Measurements from ENCODE around the gene RNF227. TPM values are rescaled to one million over a fixed set of nuclear protein-coding genes. Genes with fewer than 3 reads are reported as not detected.

The RNF227 gene
- total and polyA plus RNA-seq, 2 donors from 2014 or later, result 2.5 TPM

DNA sequence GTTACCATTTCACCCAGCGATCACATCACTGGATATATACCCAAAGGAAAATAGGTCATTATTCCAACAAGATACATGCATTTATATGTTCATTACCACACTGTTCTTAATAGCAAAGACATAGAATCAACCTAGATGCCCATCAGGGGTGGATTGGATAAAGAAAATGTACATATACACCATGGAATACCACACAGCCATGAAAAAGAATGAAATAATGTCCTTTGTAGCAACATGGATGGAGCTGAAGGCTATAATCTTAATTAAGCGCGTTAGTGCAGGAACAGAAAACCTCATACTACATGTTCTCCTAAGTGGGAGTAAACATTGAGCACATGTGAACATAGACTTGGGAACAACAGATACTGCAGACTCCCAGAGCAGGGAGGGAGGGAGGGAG, 34.5 kb upstream of the RNF227 start:
- Histone ChIP-seq H3K36me3 (ENCODE audit: control insufficient read depth in 2 of 3, insufficient read depth in 3 of 3, low read length in 3 of 3) (peaks cover 6 to 19% (median 13%) of the 10 kb centered on the region in 3 donors), H3K27ac (ENCODE audit: low read depth in 2 of 2, low read length in 2 of 2) (no peak overlapping the region), H3K27me3 (ENCODE audit: control insufficient read depth, insufficient read depth, low read length) (no peaks in the 10 kb centered on the region), H3K9ac (ENCODE audit: low read length in 3 of 3) (no peak overlapping the region), H3K4me1 (ENCODE audit: control insufficient read depth in 2 of 3, insufficient read depth in 2 of 3, low read depth in 1 of 3, low read length in 3 of 3) (no peaks in the 10 kb centered on the region), H3K4me3 (ENCODE audit: low read length in 3 of 3) (no peak overlapping the region), H3K9me3 (ENCODE audit: control insufficient read depth in 2 of 3, insufficient read depth in 1 of 3, low read length in 3 of 3) (no peaks in the 10 kb centered on the region)
- TF ChIP-seq, protein P1, sequence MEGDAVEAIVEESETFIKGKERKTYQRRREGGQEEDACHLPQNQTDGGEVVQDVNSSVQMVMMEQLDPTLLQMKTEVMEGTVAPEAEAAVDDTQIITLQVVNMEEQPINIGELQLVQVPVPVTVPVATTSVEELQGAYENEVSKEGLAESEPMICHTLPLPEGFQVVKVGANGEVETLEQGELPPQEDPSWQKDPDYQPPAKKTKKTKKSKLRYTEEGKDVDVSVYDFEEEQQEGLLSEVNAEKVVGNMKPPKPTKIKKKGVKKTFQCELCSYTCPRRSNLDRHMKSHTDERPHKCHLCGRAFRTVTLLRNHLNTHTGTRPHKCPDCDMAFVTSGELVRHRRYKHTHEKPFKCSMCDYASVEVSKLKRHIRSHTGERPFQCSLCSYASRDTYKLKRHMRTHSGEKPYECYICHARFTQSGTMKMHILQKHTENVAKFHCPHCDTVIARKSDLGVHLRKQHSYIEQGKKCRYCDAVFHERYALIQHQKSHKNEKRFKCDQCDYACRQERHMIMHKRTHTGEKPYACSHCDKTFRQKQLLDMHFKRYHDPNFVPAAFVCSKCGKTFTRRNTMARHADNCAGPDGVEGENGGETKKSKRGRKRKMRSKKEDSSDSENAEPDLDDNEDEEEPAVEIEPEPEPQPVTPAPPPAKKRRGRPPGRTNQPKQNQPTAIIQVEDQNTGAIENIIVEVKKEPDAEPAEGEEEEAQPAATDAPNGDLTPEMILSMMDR (IDR thresholded peaks at IDR 0.05; ENCODE audit: borderline replicate concordance, extremely low read depth, insufficient read depth), result no peak
- FAIRE-seq (no peak), DNase-seq (no peak)
- intact Hi-C loops (cut with DNase I), result no loop called here

DNA sequence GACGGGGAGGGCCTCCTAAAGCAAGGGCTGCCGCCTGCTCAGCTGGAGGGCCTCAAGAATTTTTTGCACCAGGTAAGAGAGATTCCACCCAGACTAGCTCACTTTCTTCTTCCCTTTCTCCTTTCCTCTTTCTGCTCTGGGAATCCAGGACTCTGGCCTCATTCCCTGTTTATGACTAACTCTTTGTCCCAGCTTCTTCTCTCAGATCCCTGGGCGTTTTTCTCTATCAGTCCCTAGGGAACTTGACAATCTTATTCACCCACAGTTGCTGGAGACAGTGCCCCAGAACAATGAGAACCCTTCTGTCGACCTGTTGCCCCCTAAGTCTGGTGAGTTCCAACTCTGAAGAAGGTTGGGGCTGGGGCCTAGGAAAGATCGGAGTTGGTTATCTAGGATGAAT, 31.6 kb upstream of the RNF227 start:
- Histone ChIP-seq H3K27me3 (ENCODE audit: control insufficient read depth, insufficient read depth, low read length) (no peaks in the 10 kb centered on the region), H3K9ac (ENCODE audit: low read length in 3 of 3) (no peak overlapping the region), H3K27ac (ENCODE audit: low read depth in 2 of 2, low read length in 2 of 2) (no peak overlapping the region), H3K4me1 (ENCODE audit: control insufficient read depth in 2 of 3, insufficient read depth in 2 of 3, low read depth in 1 of 3, low read length in 3 of 3) (no peaks in the 10 kb centered on the region), H3K9me3 (ENCODE audit: control insufficient read depth in 2 of 3, insufficient read depth in 1 of 3, low read length in 3 of 3) (no peaks in the 10 kb centered on the region), H3K36me3 (ENCODE audit: control insufficient read depth in 2 of 3, insufficient read depth in 3 of 3, low read length in 3 of 3) (peaks cover 11 to 35% (median 30%) of the 10 kb centered on the region in 3 donors), H3K4me3 (ENCODE audit: low read length in 3 of 3) (no peak overlapping the region)
- intact Hi-C loops (cut with DNase I), result no loop called here
- DNase-seq (peak in 1 of 5 donors; percentile 6), FAIRE-seq (no peak)
- TF ChIP-seq, protein P1 (IDR thresholded peaks at IDR 0.05; ENCODE audit: borderline replicate concordance, extremely low read depth, insufficient read depth), result no peak

DNA sequence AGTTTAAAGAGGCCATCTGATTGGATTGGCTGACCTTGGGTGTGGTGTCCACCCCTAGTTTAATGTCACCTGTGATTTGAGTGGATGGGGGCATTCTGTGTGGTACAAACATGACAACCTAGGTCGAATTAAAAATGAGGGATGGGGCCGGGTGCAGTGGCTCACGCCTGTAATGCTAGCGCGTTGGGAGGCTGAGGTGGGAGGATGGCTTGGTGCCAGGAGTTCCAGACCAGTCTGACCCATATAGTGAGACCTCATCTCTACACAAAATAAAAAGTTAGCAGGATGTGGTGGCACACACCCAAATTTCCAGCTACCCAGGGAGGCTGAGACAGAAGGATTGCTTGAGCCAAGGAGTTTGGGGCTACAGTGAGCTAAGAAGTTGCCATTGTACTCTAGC, 30.4 kb upstream of the RNF227 start:
- intact Hi-C loops (cut with DNase I), result no loop called here
- H3K27ac ChIP-seq (ENCODE audit: low read depth in 2 of 2, low read length in 2 of 2), result no peak overlapping the region
- no peaks in the 10 kb centered on the region for H3K4me1 ChIP-seq (ENCODE audit: control insufficient read depth in 2 of 3, insufficient read depth in 2 of 3, low read depth in 1 of 3, low read length in 3 of 3)
- no peaks in the 10 kb centered on the region for H3K9me3 ChIP-seq (ENCODE audit: control insufficient read depth in 2 of 3, insufficient read depth in 1 of 3, low read length in 3 of 3)
- FAIRE-seq, result no peak
- no peak overlapping the region for H3K9ac ChIP-seq (ENCODE audit: low read length in 3 of 3)
- no peak overlapping the region for H3K4me3 ChIP-seq (ENCODE audit: low read length in 3 of 3)
- H3K36me3 ChIP-seq (ENCODE audit: control insufficient read depth in 2 of 3, insufficient read depth in 3 of 3, low read length in 3 of 3), result peaks cover 11 to 39% (median 30%) of the 10 kb centered on the region in 3 donors
- peak in 1 of 5 donors; percentile 5 for DNase-seq
- H3K27me3 ChIP-seq (ENCODE audit: control insufficient read depth, insufficient read depth, low read length), result no peaks in the 10 kb centered on the region
- TF ChIP-seq, protein P1 (IDR thresholded peaks at IDR 0.05; ENCODE audit: borderline replicate concordance, extremely low read depth, insufficient read depth), result no peak

DNA sequence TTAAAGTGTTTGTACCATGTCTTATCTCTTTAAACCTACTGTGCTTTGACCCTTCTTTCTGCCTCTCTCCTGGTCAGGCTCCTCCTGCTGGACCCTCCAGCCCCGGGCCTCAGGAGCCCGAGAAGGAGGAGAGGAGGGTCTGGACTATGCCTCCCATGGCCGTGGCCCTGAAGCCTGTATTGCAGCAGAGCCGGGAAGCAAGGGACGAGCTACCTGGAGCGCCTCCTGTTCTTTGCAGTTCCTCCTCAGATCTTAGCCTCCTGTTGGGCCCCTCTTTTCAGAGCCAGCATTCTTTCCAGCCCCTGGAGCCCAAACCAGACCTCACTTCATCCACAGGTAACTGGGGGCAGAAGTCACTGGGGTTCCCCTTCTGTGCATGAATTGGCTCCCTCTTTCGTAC, 29.6 kb upstream of the RNF227 start:
- DNase-seq, result peak in 1 of 5 donors; percentile 7
- Histone ChIP-seq H3K9me3 (ENCODE audit: control insufficient read depth in 2 of 3, insufficient read depth in 1 of 3, low read length in 3 of 3) (no peaks in the 10 kb centered on the region), H3K9ac (ENCODE audit: low read length in 3 of 3) (no peak overlapping the region), H3K4me3 (ENCODE audit: low read length in 3 of 3) (no peak overlapping the region), H3K27ac (ENCODE audit: low read depth in 2 of 2, low read length in 2 of 2) (no peak overlapping the region), H3K4me1 (ENCODE audit: control insufficient read depth in 2 of 3, insufficient read depth in 2 of 3, low read depth in 1 of 3, low read length in 3 of 3) (no peaks in the 10 kb centered on the region), H3K36me3 (ENCODE audit: control insufficient read depth in 2 of 3, insufficient read depth in 3 of 3, low read length in 3 of 3) (peaks cover 11 to 42% (median 33%) of the 10 kb centered on the region in 3 donors), H3K27me3 (ENCODE audit: control insufficient read depth, insufficient read depth, low read length) (no peaks in the 10 kb centered on the region)
- intact Hi-C loops (cut with DNase I), result no loop called here
- FAIRE-seq, result no peak
- TF ChIP-seq, protein P1 (IDR thresholded peaks at IDR 0.05; ENCODE audit: borderline replicate concordance, extremely low read depth, insufficient read depth), result no peak

All from kidney (tissue), 14 donors.